Stimulated activated CD4-positive, alpha-beta T cell treated with anti-CD3 and anti-CD28 coated beads, Interleukin-4, amount 100 ng/mL, for 24 hours (primary cell): ENCODE results near the gene CA10.

Source experiments
- DNase-seq: peaks from one replicate; pipeline ENCODE4 v3.0.0-alpha.2; 2020

The CA10 gene

GRCh38 chr17:51630101-51630671 lies 528.3 kb downstream of the CA10 start:
- no peak for DNase-seq

DNA sequence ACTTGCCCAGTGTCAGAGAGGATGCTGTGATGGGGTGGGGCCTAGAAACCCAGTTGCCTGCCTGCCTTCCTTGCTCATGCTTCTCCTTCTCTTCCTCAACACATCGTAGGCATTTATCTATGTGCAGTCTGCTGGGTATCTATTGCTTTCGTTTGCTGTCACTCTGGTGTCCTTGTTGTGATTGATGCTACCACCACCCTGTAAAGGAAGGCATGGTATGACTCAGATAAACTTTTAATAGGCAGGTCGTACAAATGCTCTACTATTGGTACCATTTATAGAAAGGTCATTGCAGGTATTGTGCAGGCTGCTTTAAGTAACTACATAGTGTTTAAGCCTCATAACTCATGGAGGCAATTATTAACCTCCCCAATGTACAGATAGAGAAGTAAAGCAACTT lies 529.3 kb downstream of the CA10 start:
- DNase-seq = no peak

DNA sequence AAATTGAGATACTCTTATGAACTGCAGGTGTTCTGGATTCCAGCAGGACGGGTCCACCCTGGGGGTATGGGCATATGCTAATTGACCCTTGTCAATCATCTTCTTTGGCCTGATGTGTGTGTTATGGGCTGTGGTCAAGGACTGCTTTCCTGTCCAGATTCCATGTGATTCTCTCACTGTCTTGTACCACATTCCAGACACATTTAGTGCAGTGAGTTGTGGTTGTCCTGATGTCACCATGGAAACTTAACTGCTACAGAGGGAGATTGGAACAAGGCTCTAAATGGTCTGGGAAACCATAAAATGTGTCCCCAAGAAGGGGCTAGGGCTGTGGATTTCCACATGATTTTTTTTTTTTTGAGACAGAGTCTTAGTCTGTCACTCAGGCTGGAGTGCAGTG lies 530.7 kb downstream of the CA10 start:
- no peak for DNase-seq

- no peak for DNase-seq
Observed at GRCh38 chr17:51618476-51618875, 540.0 kb downstream of the CA10 start.

DNA sequence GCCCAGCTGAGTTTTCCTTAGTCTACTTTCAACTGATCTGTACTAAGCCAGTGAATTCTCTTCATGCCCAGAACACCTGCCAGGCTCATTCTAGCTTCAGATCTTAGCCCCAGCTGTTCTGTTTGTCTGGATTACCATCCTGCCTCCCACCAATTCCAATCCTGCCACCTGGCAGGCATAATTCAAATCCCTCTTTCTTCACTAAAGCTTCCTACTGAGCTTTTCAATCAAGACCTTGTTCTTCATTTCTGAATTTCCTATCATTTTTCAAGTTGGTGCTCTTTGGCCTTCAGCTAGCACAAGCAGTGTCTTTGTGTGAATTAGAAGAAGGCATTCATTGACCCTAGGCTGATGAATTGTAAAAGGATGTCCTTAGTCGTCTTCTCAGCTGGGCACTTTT lies 540.5 kb downstream of the CA10 start:
- DNase-seq = no peak

- no peak for DNase-seq
Observed at GRCh38 chr17:51613255-51613654, 545.3 kb downstream of the CA10 start.

GRCh38 chr17:51612692-51613091 lies 545.8 kb downstream of the CA10 start:
- no peak for DNase-seq

DNA sequence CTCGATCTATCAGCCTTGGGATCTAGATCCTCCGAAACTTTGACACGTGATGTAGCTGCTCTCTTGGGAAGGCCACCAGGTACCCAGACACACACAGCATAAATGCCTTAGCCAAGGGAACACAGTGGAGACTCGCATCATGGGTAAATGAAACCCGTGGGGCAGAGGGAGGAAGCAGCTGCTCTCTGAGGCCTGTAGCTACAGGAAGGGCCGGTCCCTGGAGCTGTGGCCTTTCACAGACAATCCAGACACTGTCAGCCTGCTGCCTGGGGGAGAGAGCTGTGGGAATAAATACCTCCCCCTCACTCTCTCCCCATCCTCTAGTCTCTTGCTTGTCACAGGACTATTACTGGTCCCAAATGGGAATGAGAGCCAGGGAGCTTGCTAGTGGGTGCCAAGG lies 546.9 kb downstream of the CA10 start:
- no peak for DNase-seq

DNA sequence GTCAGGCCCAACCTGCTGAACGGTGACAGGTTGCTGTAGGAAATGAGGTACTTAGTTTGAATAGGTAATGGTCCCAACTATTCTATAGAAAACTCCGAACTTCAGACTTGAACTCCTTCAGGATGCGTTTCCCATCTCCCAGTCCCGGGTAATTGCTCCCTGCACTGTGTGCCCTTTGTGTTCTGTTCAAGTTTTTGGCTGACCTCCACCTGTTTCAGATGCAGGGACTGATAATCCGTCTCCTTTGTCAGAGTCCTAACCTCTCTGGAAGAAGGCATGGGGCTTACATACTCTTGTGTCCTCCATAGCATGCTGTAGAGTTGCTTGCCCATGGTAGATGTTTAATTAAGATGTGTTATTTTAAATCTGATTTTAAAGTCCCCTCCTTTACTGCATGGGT lies 547.7 kb downstream of the CA10 start:
- no peak for DNase-seq

GRCh38 chr17:51610155-51610554 lies 548.4 kb downstream of the CA10 start:
- no peak for DNase-seq

- no peak for DNase-seq
Observed at GRCh38 chr17:51608251-51608933, 550.1 kb downstream of the CA10 start.

GRCh38 chr17:51607512-51607911 lies 551.0 kb downstream of the CA10 start:
- no peak for DNase-seq

GRCh38 chr17:51604299-51605020 lies 554.1 kb downstream of the CA10 start:
- no peak for DNase-seq

GRCh38 chr17:51601622-51602261 lies 556.8 kb downstream of the CA10 start:
- no peak for DNase-seq

DNA sequence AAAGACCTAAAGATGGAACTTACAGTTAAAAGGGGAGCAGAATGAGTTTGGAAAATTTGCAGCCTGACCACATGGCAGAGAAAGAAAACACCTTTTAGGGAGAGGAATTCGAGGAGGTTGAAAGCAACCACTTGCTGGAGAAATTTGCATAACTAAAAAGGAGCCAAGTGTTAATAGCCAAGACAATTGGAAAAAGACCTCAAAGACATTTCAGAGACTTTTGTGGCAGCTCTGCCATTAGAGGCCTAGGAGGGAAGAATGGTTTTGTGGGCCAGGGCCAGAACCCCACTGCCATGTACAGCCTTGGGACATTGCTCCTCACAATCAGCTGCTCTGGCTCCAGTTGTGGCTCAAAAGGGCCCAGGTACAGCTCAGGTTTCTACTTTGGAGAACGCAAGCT lies 559.7 kb downstream of the CA10 start:
- no peak for DNase-seq

- DNase-seq = no peak
Observed at GRCh38 chr17:51597345-51597744, 561.2 kb downstream of the CA10 start.

DNA sequence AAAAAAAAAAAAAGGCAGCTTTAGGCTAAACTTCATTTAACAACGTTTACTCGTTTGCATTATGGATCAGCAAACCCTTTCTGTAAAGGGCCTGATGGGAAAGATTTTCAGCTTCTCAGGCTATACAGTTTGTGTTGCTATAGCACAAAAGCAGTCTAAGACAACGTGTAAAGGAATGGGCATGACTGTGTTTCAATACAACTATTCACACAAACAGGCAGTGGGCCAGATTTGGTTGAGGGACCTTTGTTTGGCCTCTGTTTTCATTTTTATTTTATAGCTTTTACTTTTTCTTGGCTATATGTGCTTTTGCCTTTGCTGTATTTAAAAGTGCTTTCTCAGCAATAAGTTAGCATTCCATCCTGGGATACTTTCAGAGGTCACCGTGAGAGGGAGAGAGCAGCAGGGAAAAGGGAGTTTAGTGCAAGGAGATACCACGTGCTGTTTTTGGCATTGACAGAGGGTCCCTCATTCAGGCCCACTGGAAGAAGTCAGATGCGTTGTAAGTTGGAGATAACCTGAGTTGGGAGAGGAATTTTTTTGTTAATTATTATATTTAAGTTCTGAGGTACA lies 562.6 kb downstream of the CA10 start:
- no peak for DNase-seq

DNA sequence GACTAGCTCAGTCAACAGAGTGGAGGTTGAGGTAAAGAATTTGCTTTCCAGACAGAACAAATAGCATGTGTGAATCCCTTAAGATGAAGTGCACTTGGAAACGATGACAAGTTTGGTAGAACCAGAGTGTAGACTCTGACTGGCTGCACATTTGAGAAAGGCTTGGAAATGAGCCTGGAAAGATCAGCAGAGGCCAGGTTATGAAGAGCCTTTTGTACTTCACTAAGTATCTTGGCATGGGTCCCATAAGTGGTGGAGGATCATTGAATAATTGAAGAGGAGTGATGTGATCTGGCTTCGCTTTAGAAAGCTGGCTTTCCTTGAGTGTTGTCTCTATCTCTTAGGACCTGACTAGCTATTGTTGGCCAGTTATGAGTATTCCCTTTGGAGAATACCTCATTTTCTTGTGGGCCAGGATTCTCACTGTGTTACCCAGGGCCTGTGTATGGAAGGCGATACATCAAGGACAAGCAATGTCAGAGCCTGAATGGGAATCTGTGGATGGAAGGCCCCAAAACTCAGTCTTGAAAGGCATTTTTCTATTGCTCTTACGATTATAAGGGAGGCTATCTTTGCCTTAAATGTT lies 568.4 kb downstream of the CA10 start:
- DNase-seq = no peak

DNA sequence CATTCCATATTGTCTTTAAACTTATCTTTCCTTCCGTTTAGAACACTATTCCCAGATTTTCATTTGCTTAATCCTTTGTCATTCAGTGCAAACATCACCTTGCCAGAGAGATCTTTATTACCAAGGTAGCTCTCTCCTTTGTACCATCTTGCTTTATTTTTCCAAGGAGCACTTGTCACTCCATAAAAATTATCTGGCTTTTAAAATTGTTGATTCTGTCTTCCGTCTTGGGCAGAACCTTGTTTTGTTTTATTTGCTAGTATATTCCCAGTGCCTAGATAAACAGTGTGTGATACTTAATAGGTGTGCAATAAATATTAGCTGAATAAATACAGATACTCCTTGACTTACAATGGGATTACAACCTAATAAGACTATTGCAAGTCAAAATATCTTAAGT lies 570.5 kb downstream of the CA10 start:
- no peak for DNase-seq

- DNase-seq = no peak
Observed at GRCh38 chr17:51587516-51587915, 571.0 kb downstream of the CA10 start.

DNA sequence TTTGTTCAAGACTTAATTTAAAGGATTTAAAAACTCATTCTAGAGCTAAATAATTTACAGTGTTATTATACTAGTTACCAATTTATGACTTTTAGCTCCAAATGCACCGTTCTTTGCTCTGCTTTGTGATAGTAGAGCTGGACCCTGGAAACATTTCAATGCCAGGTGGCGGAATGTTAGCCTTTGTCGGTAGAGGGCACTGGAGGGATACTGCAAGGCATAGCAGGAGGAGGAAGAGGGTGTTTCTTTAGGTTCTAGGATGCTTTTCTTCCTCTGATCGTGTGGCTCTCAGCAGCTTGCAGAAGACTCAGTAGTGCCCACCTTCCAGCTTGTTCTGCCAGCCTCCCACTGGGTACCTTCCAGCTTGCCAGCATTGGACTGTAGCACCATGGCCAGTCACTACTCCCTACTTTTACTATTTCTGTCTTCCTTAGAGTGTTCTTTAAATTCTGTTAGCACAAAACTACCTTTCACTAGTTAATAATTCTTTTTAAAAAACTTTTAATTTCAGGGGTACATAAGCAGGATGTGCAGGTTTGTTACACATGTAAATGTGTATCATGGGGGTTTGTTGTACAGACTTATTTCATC lies 572.9 kb downstream of the CA10 start:
- no peak for DNase-seq

DNA sequence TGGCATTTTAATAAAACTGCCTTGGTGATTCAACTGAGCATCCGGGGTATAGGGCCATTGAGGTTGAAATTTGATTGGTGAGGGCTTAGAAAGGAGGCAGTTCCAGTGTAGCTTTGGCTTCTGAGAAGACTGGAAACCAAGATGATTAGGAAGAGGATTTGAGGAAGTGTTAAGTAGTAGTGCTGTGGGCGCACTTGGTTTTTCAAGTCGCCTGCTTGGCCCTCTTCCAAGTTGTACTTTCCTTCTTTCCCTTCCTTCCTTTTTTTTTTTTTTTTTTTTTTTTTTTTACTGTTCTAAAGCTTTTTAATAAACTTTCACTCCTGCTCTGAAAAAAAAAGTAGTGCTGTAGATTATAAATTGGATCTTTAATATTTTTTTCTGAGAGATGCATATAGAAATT lies 577.6 kb downstream of the CA10 start:
- no peak for DNase-seq
